HepG2 (cell line): ENCODE data around the gene NOB1. TPM values are rescaled to one million over a fixed set of nuclear protein-coding genes. Genes with fewer than 3 reads are reported as not detected.

ENCODE experiments used
- AHDC1 ChIP-seq: sonication (generic); formaldehyde crosslinking; IDR thresholded peaks from 2 replicates; pipeline ENCODE4 v1.5.1; 2020; ENCODE audit warnings: mild to moderate bottlenecking, missing genetic modification reagents, borderline replicate concordance
- CBFB ChIP-seq: sonication (generic); formaldehyde crosslinking; IDR thresholded peaks from 2 replicates; pipeline ENCODE4 v1.4.0; 2020; ENCODE audit warnings: missing genetic modification reagents
- E2F5 ChIP-seq: sonication (generic); formaldehyde crosslinking; conservative IDR thresholded peaks from 2 replicates; pipeline ENCODE4 v1.4.0; 2020; ENCODE audit warnings: missing genetic modification reagents
- EP300 ChIP-seq, 3 experiments: sonication (generic) in 1 of 3; formaldehyde crosslinking in 1 of 3; IDR thresholded peaks; 2 replicates each; pipeline versions ENCODE4 v1.5.1 to v1.6.1; 2011 to 2020; ENCODE audit warnings: low read depth in 2 of 3, low read length in 2 of 3, borderline replicate concordance in 1 of 3, improper control_type of control experiment in 1 of 3, mild to moderate bottlenecking in 1 of 3, missing genetic modification reagents in 1 of 3, moderate library complexity in 1 of 3
- HMG20B ChIP-seq: conservative IDR thresholded peaks from 2 replicates; pipeline ENCODE4 v1.6.1; 2016; ENCODE audit warnings: missing genetic modification reagents, missing compliant biosample characterization
- MTERF4 ChIP-seq: sonication (generic); formaldehyde crosslinking; IDR thresholded peaks from 2 replicates; pipeline ENCODE4 v1.8.0; 2023; ENCODE audit warnings: mild to moderate bottlenecking, missing genetic modification reagents
- NFE2L1 ChIP-seq: sonication (generic); formaldehyde crosslinking; IDR thresholded peaks from 2 replicates; pipeline ENCODE4 v1.4.0; 2020; ENCODE audit warnings: missing genetic modification reagents, mild to moderate bottlenecking, borderline replicate concordance
- REL ChIP-seq: sonication (generic); formaldehyde crosslinking; conservative IDR thresholded peaks from 2 replicates; pipeline ENCODE4 v1.8.0; 2022; ENCODE audit warnings: mild to moderate bottlenecking, missing genetic modification reagents, moderate library complexity
- TERF1 ChIP-seq: sonication (generic); formaldehyde crosslinking; IDR thresholded peaks from 2 replicates; pipeline ENCODE4 v1.8.0; 2022; ENCODE audit warnings: mild to moderate bottlenecking, missing genetic modification reagents, moderate library complexity
- XBP1 ChIP-seq: sonication (generic); formaldehyde crosslinking; IDR thresholded peaks from 2 replicates; pipeline ENCODE4 v1.5.0; 2020; ENCODE audit warnings: missing genetic modification reagents
- ZFYVE20 ChIP-seq: sonication (generic); formaldehyde crosslinking; IDR thresholded peaks from 2 replicates; pipeline ENCODE4 v1.8.0; 2023; ENCODE audit warnings: low read depth, mild to moderate bottlenecking, moderate library complexity, missing genetic modification reagents, borderline replicate concordance
- ZKSCAN5 ChIP-seq: sonication (generic); formaldehyde crosslinking; IDR thresholded peaks from 2 replicates; pipeline ENCODE4 v1.5.1; 2020; ENCODE audit warnings: mild to moderate bottlenecking, missing genetic modification reagents
- ZNF20 ChIP-seq: sonication (generic); formaldehyde crosslinking; IDR thresholded peaks from 2 replicates; pipeline ENCODE4 v1.4.0; 2020; ENCODE audit warnings: mild to moderate bottlenecking, moderate library complexity, missing genetic modification reagents
- ZNF350 ChIP-seq: sonication (generic); formaldehyde crosslinking; IDR thresholded peaks from 2 replicates; pipeline ENCODE4 v1.4.0; 2020; ENCODE audit warnings: mild to moderate bottlenecking, low read depth, missing genetic modification reagents, borderline replicate concordance
- ZNF598 ChIP-seq: sonication (generic); formaldehyde crosslinking; IDR thresholded peaks from 2 replicates; pipeline ENCODE4 v1.5.1; 2020; ENCODE audit warnings: mild to moderate bottlenecking, missing genetic modification reagents, borderline replicate concordance
- ZNF720 ChIP-seq: sonication (generic); formaldehyde crosslinking; IDR thresholded peaks from 2 replicates; pipeline ENCODE4 v1.4.0; 2020; ENCODE audit warnings: missing genetic modification reagents
- polyA plus RNA-seq, 8 experiments: library from polyadenylated mRNA; depleted of rRNA in 3 of 8; stranded (reverse) in 7 of 8; unstranded in 1 of 8; fragments of >200 nt; fragmentation: Illumina TruSeq in 4 of 8; extraction: Trizol in 4 of 8; gene quantifications; 2 replicates each; pipeline versions ENCODE4 v1.2.1 to v1.2.3, GENCODE V29; 2011 to 2016; ENCODE audit warnings: low read depth in 4 of 8, missing spikeins in 1 of 8, mixed read lengths in 1 of 8; ENCODE audit not compliant: insufficient read depth in 1 of 8
- total RNA-seq, 5 experiments: library from RNA; depleted of rRNA; stranded (reverse); fragments of >200 nt; fragmentation: Illumina TruSeq; extraction: Trizol; gene quantifications; 2 replicates each; pipeline ENCODE4 v1.2.3, GENCODE V29; 2016; ENCODE audit warnings: low read depth in 1 of 5

NOB1 gene
- total and polyA plus RNA-seq, 2 of the 13 experiments (the other 11 are each of a cell fraction or from before 2014, with no cell fraction given), result 47.1 to 162 TPM

GRCh38 chr16:69726313-69727060 lies 28.2 kb downstream of the NOB1 start, which contains the start of gene NQO1 (continued):
- TF ChIP-seq EP300 (IDR thresholded peaks at IDR 0.05; ENCODE audit: low read depth in 2 of 2, low read length in 2 of 2), result peak; percentile 24 to 71; a peak in 2 of 4 replicates
- TF ChIP-seq EP300 (CRISPR knock-in tag; IDR thresholded peaks at IDR 0.05; ENCODE audit: borderline replicate concordance), result peak; percentile 70; the same call in 1 of the 2 replicates
- TF ChIP-seq ZFYVE20 (CRISPR knock-in tag), result no peak
- TF ChIP-seq XBP1 (CRISPR knock-in tag), result no peak
- no peak for TF ChIP-seq ZKSCAN5
- no peak for TF ChIP-seq TERF1 (CRISPR knock-in tag)
- TF ChIP-seq AHDC1 (CRISPR knock-in tag), result peak; percentile 77; the same call in 1 of the 2 replicates
- no peak for TF ChIP-seq MTERF4
- TF ChIP-seq CBFB (CRISPR knock-in tag), result 0 out of 2 replicates have a peak, but pooled peaks have one; percentile 46
- TF ChIP-seq REL (CRISPR knock-in tag), result no peak
- peak; percentile 63; the same call in 1 of the 2 replicates for TF ChIP-seq ZNF598 (CRISPR knock-in tag)
- no peak for TF ChIP-seq HMG20B (CRISPR knock-in tag)
- TF ChIP-seq NFE2L1 (CRISPR knock-in tag), result peak; percentile 93; the same call in 1 of the 2 replicates
- TF ChIP-seq E2F5 (CRISPR knock-in tag), result no peak; the same call in 1 of the 2 replicates
- peak; percentile 65; the same call in 1 of the 2 replicates for TF ChIP-seq ZNF350 (CRISPR knock-in tag)
- TF ChIP-seq ZNF20 (CRISPR knock-in tag), result no peak
- TF ChIP-seq ZNF720 (CRISPR knock-in tag), result no peak
